ENCODE data around the gene ACSM6.

- TF ChIP-seq CTCF (IDR thresholded peaks at IDR 0.05) = no peak
- TF ChIP-seq POLR2A (IDR thresholded peaks at IDR 0.05) = no peak
Observed at GRCh38 chr10:95196046-95196445, 2.0 kb downstream of the ACSM6 start.

Data from heart left ventricle (tissue), 13 donors.